Medulla oblongata (tissue), 1 donor: ENCODE measurements around the gene BCL2L13.
"Not testable (repeated sequence)": the region's sequence is repeated elsewhere in the genome, so short reads cannot be mapped to it uniquely, and the experiment has no call there.

Source experiments
- DNase-seq: peaks from one replicate; pipeline ENCODE4 v3.0.0-alpha.2; 2015; ENCODE audit errors: extremely low spot score

The BCL2L13 gene

DNA sequence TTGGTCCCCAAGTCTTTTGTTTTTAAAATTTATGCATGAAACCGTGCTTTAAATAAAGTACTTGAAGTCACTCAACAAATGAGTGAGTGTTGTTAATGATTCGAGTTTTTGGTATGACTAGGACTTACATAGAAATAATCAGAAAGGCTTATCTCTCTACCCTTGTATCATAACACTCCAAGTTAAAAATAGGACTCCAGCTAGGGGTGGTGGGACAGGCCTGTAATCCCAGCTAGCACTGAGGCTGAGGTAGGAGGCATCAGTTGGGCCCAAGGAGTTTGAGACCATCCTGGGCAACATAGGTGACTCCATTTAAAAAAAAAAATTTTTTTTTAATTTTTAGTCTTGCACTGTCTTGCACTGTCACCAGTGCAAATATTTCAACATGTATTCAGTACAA, 55.6 kb downstream of the BCL2L13 start:
- no peak for DNase-seq

DNA sequence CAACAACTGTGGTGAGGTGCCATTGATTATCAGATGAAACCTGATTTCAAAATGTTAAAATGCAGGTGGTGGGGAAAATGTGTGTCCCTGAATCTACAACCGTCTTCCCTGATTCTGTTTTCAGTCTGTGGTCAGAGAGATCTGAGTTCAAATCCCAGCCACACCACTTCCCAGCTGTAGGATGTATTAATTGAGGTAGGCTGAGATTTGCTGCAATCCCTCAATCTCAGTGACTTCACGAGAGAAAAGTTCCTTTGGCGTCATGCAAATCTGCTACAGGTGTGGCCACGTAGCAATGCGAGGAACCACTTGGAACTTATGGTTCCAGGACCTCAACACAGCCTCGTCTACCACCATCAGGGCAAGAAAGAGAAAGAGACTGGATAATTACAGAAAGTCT, 56.2 kb downstream of the BCL2L13 start:
- DNase-seq, result no peak

DNA sequence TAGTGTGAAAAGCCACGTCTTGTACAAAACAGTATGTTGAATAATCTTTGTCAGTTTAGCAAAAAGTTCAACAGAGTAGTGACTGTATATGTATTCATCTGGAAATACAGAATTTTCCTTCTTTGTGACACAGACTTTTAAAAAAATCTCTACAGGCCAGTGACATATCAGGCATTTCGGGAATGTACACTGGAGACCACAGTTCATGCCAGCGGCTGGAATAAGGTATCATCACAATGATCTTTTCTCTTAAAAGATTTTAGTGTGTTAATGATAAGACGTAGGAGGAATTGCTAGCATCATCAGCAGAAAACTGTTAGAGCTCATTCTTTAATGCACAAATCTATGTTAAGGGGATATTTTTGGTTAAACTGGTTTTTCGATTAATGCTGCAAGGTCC, 57.4 kb downstream of the BCL2L13 start:
- no peak for DNase-seq

DNA sequence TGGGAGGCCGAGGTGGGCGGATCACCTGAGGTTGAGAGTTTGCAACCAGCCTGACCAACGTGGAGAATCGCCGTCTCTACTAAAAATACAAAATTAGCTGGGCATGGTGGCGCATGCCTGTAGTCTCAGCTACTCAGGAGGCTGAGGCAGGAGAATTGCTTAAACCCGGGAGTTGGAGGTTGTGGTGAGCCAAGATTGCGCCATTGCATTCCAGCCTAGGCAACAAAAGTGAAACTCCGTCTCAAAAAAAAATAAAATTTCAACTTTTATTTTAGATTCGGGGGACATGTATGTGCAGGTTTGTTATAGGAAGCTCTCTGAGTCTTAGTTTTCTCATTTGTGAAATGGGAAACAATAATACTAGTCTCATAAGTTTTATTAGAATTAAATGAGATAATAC, 58.6 kb downstream of the BCL2L13 start:
- DNase-seq, result not testable (repeated sequence)

DNA sequence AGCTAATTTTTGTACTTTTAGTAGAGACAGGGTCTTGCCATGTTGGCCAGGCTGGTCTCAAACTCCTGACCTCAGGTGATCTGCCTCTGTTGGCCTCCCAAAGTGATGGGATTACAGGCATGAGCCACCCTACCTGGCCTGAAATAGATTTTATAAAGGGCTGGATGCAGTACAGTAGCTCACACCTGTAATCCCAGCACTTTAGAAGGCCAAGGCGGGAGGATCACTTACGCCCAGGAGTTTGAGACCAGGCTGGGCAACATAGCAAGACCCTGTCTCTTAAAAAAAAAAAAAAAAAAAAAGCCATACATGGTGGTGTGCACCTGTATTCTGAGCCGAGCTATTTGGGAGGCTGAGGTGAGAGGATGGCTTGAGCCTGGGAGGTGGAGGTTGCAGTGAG, 59.7 kb downstream of the BCL2L13 start:
- not testable (repeated sequence) for DNase-seq

DNA sequence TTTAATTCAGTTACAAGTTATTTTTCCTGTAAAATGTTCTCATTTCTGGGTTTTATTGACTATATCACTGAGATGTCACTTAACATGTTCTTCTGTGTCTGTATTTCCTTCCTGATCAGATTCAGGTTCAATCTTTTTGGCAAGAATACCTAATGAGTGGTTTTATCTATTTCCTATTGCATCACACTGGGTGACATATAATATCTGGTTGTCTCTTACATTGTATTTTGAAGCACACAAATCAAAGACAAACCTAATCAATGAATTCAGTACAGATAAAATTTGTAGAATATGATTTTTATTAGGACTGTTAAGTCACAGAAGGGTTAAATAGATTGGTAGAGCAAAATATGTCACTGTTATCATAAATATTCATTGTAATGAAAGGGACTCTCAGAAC, 60.4 kb downstream of the BCL2L13 start:
- DNase-seq, result no peak

DNA sequence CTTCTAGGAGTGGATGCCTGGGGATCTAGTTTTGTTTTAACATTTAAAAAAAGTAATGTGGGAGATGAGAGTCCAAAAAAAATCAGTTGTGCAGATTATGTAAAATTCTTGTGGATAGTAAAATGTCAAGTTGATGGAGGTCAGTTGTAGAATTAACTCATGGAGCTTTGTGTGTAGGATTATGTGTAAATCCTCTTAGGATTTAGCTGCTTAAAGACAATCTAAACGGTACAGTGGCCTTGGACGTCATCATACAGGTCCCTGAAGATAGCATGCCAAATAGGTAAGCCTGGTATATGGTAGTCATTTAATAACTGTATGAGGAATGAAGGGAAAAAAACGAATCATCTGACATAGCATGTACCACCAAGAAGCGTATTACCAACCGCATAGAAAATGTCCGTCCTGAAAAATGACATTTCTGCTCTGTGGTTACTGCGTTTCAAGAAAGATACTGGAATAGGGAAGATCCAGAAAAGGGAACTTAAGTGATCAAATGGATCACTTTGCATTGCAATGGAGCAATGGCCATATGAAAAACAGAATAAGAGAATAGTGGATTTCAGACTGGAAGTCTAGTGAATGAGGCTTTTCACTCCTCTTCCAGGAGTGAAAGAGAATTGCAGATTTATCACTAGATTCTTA, 61.3 kb downstream of the BCL2L13 start:
- DNase-seq, result no peak

DNA sequence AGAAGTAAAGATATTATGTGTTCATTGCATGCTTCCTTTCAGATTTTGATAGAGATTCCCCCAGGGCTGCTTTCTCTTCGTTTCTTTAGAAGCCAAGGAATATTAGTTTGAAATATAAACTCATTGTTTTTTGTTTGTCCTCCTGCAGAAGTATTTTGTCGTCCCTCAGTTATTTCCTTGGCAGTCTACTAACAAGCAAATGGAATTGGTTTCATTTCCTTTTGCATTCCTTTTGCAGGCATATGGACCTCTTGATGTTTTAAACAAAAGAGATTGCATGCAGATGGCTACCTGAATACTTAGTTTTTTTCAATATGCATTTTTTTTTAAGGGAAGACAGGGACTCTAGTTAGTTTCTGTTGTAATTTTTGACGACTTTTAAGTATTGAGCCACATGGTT, 62.2 kb downstream of the BCL2L13 start:
- no peak for DNase-seq

DNA sequence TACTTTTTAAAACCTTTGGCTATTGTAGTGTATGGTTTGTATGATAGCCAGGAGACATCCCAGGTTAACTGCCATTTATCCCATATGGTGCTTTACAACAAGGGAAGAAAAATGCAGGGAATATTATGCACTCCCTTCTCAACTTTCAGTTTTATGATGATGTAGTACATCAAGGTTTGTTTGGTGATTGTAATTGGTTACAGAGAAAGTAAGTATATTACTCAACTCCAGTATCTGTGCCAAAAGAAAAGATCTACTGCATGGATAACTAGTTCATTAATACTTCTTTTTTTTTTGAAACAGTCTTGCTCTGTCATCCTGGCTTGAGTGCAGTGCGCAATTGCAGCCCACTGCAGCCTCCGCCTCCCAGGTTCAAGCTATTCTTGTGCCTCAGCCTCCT, 65.3 kb downstream of the BCL2L13 start:
- no peak for DNase-seq

DNA sequence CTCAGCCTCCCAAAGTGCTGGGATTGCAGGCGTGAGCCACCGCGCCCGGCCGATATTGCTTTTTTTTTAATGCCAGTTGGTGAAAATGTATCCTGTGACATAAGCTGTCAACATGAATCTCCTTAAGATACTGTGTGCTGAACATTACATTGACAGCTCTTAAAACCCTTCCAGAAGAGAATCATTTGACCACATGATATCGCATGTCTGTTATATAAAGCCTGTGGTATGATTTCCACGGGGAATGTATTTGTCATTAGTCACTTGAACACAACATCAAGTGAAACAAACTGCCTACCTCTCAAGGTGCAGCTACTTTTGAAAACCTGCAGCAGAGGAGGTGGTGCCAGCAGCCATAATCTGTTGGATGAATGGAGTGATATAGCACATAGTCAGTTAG, 67.0 kb downstream of the BCL2L13 start:
- no peak for DNase-seq

DNA sequence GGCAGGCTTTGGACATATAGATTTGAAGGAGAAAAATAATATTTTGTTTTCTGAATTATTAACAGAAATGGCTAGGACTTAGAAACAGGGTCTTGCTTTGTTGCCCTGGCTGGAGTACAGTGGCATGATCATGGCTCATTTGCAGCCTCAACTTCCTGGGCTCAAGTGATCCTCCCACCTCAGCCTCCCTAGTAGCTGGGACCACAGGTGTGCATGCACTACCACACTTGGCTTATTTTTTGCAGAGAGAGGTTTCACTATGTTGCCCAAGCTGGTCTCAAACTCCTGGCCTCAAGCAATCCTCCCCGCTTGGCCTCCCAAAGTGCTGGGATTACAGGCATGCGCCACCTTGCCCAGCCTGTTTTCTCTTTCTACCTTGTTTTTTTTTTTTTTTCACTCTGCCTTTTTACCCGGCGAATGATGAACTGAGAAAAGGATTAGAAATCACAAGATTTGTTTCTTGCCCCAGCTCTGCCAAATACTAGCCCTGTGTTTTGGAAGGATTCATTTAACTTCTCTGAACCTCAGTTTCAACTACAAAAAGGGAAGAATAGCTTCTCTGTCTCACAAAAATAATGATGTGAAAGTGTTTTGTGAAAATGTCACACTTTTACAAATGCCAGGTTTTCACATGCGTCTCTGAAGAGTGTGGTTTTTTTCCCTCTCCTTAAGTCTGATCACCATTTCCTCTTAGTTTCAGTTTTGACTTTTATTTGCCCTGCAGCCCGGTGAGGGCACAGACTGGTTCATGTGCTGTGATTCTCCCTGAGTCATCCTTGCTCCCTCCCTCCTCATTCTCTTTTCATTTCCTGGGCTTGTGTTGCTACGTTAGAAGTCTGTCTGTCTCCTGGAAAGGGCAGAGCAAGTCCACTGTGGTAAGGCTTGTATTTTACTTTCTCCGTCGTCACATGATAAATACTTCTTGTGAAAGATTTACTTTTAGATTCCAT, 67.7 kb downstream of the BCL2L13 start:
- peak; percentile 93 for DNase-seq

DNA sequence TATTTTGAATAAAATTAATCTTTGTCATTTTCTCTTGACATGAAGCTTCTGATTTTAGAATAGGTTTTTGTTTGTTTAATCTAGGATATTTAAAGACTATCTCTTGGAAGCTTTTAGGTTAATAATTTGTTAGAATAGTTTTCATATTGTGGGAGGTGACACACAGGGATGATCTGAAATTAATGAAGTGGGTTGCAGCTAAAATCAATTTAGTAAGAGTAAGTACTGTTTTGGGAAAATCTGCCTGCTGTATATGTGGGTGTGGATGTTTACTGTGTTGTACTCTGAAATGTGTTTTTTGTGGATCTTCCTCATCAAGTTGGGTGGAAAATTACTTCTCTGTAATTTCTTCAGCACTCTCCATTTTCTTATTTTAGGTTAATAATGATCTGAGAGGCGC, 68.4 kb downstream of the BCL2L13 start:
- no peak for DNase-seq

DNA sequence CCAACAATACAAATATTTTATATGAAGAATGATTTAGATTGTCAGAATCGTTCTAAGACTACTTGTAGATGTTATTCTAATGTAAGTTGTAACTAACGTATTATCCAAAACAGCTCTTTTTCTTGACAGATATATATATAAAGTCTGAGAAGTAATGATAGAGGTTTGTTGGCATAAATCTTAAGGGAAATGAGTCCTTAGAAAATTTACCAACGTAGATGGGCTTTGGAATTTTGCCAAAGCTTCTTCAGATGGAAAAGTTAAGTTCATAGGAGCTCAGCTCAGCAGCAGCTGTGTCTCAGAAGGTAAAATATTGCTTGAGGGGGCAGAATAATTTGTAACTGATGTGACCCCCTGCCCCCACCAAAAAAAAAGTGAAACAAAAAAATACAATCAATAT, 69.0 kb downstream of the BCL2L13 start:
- peak; percentile 39 for DNase-seq

DNA sequence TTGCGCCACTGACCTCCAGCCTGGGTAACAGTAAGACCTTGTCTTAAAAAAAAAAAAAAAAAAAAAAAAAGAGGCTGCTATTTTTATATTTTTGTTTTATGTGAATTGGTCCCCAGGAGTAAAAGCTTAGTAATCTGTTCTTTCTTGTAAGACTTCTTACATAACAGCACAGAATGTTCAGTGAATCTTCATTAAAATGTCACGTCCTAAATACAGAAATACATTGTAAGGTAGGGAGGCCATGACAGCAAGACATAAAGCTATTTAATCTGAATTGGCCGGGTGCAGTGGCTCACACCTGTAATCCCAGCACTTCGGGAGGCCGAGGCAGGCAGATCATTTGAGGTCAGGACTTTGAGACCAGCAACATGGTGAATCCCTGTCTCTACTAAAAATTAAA, 71.5 kb downstream of the BCL2L13 start:
- DNase-seq, result no peak

DNA sequence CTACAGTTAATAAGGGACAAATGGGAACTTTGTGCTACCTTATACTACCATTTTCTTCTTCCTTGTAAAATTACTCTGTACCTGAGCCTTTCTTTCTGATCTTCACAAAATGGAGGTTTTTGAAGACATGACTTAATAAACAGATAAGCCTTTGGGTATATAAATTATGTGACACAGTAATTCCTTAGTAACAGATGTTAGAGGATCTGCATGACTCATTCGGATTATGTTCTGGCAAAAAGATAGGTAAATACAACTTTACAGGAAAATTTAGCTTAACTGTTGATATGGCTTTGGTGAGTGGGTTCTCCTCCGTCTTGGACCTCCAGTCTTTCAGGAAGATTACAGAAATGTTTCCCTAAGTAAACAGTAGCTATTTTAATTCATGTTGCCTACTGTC, 73.9 kb downstream of the BCL2L13 start:
- no peak for DNase-seq

DNA sequence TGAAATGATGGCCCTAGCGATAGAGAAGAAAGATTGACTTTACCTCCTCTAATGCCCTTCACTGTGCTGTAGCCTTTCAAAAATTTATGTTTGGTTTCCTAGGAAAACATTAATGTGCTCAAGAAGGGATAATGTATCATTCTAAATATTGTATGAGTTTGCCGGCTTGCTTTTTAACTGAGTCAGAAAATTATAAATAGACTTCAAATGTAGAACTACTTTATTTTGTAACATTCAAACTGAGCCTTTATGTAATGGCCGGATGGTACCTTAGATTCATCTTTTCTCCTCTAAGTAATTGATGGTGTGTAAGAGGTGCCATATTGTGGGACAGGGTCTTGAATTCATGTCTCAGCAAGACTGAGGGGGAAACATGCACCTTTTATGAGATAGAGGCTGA, 78.0 kb downstream of the BCL2L13 start:
- no peak for DNase-seq

DNA sequence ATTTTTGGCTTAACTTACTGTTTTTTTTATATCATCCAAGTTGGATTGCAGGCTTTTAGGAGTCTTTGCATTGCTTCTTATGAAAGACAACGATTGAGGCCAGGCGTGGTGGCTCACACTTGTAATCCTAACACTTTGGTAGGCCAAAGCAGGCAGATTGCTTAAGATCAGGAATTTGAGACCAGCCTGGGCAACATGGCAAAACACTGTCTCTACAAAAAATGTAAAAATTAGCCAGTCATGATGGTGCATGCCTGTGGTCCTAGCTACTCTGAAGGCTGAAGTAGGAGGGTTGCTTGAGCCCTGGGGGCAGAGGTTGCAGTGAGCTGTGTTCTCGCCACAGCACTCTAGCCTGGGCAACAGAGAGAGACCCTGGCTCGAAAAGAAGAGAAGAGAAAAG, 79.2 kb downstream of the BCL2L13 start:
- DNase-seq, result no peak

DNA sequence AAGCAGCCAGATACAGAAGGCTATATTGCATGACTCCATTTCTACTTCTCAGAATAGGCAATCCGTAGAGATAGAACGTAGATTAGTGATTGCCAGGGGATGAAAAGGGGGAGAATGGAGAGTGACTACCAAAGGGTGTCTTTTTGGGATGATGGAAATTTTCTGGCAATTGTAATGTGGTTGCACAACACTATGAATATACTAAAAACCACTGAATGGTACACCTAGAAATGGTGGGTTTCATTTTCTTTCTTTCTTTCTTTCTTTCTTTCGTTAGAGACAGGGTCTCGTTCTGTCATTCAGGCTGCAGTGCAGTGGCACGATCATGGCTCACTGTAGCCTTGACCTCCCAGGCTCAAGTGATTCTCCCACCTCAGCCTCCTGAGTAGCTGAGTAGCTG, 81.4 kb downstream of the BCL2L13 start:
- no peak for DNase-seq

DNA sequence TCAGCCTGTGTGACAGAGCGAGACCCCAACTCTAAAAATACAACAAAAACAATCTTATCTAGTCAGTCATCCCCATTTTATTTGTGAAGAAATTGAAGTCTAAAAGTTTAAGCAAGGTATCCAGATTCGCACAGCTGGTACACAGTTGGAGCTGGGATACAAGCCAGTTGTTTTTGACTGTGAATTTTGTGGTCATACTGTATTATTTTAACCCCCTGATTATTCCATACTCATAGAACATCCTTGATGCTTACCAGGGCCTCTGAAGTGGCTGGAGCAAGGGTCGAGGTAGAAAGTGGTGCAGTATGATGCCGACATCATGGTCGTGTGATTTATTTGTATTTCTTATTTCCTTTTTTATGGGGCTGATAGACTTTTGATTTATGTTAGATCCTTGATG, 85.7 kb downstream of the BCL2L13 start:
- no peak for DNase-seq

DNA sequence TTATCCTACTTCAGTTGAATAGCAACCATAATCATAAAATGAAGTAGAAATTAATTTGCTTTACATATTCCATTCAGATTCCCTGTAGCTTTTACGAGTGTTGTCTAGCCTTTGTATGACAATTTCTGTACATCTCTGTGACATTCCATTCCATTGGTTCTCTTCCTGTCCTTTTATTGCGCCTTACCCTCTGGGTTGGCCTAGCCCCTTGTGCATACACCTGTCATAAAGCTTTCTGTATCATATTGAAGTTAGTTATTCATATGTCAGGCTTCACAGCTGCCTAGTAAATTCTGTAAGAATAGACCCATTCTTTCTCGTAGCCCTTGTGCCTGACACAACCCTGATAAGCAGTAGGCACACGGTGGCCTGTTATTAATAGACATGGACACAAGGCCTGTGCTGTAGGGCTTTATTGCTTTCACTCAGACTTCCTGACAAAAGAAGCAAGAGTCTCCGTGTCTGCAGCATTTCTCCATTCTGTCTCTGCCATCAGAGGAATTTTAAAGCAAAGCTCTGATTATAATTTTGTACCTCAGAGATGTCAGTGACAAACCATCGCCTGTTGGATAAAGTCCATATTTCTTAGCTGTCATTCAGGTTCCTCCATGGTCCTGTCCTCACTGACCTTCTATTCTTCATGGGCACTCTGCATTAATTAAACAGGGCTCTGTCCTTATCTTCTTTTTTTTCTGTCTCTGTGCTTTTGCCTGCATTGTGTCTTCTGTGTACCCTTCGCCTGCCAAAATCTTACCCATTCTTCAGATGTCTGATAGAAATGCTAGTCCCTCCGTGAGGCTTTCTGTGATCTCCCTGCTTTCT, 86.3 kb downstream of the BCL2L13 start:
- peak; percentile 39 for DNase-seq

DNA sequence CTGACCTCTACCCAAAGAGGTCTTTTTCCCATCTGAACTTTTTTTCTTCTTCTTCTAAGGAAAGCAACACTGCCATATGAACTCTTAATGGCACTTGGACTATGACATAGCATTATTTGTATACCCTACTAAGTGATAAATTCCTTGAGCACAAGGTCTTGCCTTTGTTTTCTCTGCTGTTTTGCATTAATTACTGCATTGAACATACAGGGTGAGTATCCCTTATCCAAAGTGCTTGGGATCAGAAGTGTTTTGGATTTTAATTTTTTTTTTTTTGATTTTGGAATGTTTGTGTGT, 86.9 kb downstream of the BCL2L13 start:
- no peak for DNase-seq
